Naive thymus-derived CD4-positive, alpha-beta T cell (primary cell): Measurements from ENCODE around the gene RETREG3. TPM values are rescaled to one million over a fixed set of nuclear protein-coding genes. Genes with fewer than 3 reads are reported as not detected.

ENCODE experiments used
- ATAC-seq: fragments of 150-1000 bp; cut with Tn5 transposase; 2 replicates; pipeline ENCODE4 v1.10.0; 2021; ENCODE audit warnings: mild to moderate bottlenecking, moderate library complexity
- CTCF ChIA-PET: fragments of 350-600 bp; sonication (Branson Sonifier 250); formaldehyde crosslinking; loops from one replicate; lab custom pipeline; 2021; ENCODE audit warnings: antibody characterized with exemption; lab: Charles Lee
- POLR2A ChIA-PET: fragments of 350-600 bp; sonication (Branson Sonifier 250); formaldehyde crosslinking; loops from one replicate; lab custom pipeline; 2021; ENCODE audit warnings: antibody characterized with exemption, inconsistent platforms; lab: Charles Lee
- DNase-seq, 9 donors: peaks; one replicate each; pipeline versions ENCODE4 v3.0.0 to v3.0.0-alpha.2; 2020 to 2022; ENCODE audit warnings: mixed read lengths in 1 of 9
- H3K27ac ChIP-seq: one replicate; pipeline ENCODE4 v1.7.0; 2013; ENCODE audit warnings: mild to moderate bottlenecking, low read depth, low read length, moderate library complexity
- H3K27me3 ChIP-seq, 2 donors: one replicate each; pipeline ENCODE4 v1.7.0; 2013; ENCODE audit warnings: low read length in 2 of 2, mild to moderate bottlenecking in 2 of 2, moderate library complexity in 2 of 2; ENCODE audit not compliant: control insufficient read depth in 2 of 2, insufficient read depth in 2 of 2
- H3K36me3 ChIP-seq, 3 experiments: 1 replicate in 2 of 3; 2 replicates in 1 of 3; pipeline ENCODE4 v1.7.0; 2013; ENCODE audit warnings: low read length in 3 of 3, mild to moderate bottlenecking in 3 of 3, moderate library complexity in 1 of 3; ENCODE audit not compliant: insufficient read depth in 3 of 3, control insufficient read depth in 2 of 3
- H3K4me1 ChIP-seq, 2 donors: one replicate each; pipeline ENCODE4 v1.7.0; 2013; ENCODE audit warnings: low read length in 2 of 2, mild to moderate bottlenecking in 2 of 2, moderate library complexity in 1 of 2; ENCODE audit not compliant: control insufficient read depth in 2 of 2, insufficient read depth in 2 of 2
- H3K4me3 ChIP-seq: 2 replicates; pipeline ENCODE4 v1.7.0; 2013; ENCODE audit warnings: mild to moderate bottlenecking, low read length
- H3K9me3 ChIP-seq, 3 experiments: 1 replicate in 2 of 3; 2 replicates in 1 of 3; pipeline ENCODE4 v1.7.0; 2013; ENCODE audit warnings: low read length in 3 of 3; ENCODE audit not compliant: control insufficient read depth in 2 of 3
- H3K27ac Mint-ChIP-seq, 9 donors: one replicate each; pipeline ENCODE4 v1.8.0; 2020 to 2022; ENCODE audit warnings: mixed read lengths in 9 of 9, mild to moderate bottlenecking in 8 of 9, moderate library complexity in 5 of 9, inconsistent platforms in 2 of 9
- H3K27me3 Mint-ChIP-seq, 5 donors: one replicate each; pipeline ENCODE4 v1.8.0; 2021 to 2022; ENCODE audit warnings: mixed read lengths in 5 of 5, mild to moderate bottlenecking in 1 of 5
- H3K36me3 Mint-ChIP-seq, 5 donors: one replicate each; pipeline ENCODE4 v1.8.0; 2020 to 2022; ENCODE audit warnings: mixed read lengths in 5 of 5, mild to moderate bottlenecking in 3 of 5, inconsistent platforms in 1 of 5
- H3K4me1 Mint-ChIP-seq, 7 donors: one replicate each; pipeline ENCODE4 v1.8.0; 2020 to 2022; ENCODE audit warnings: mixed read lengths in 7 of 7, mild to moderate bottlenecking in 3 of 7, inconsistent platforms in 1 of 7
- H3K4me3 Mint-ChIP-seq, 10 donors: one replicate each; pipeline ENCODE4 v1.8.0; 2020 to 2022; ENCODE audit warnings: mild to moderate bottlenecking in 10 of 10, mixed read lengths in 10 of 10, moderate library complexity in 6 of 10, inconsistent platforms in 2 of 10
- H3K9me3 Mint-ChIP-seq, 11 donors: one replicate each; pipeline ENCODE4 v1.8.0; 2020 to 2022; ENCODE audit warnings: mixed read lengths in 11 of 11, mild to moderate bottlenecking in 4 of 11, inconsistent platforms in 1 of 11, moderate library complexity in 1 of 11
- intact Hi-C, 2 donors: fragments of 100-400 bp; cut with micrococcal nuclease; formaldehyde crosslinking; loops; one replicate each; pipeline ENCODE4 v1.15.1; 2023
- polyA plus RNA-seq, 2 donors: library from polyadenylated mRNA; unstranded; fragments of 300-500 nt; fragmentation: Illumina TruSeq; gene quantifications; one replicate each; pipeline ENCODE4 v1.2.3, GENCODE V29; 2021
- total RNA-seq, 6 experiments: library from RNA in 5 of 6; stranded (reverse) in 5 of 6; gene quantifications; 1 replicate in 5 of 6; 2 replicates in 1 of 6; pipeline ENCODE4 v1.2.3 and lab custom pipeline; 2021 to 2026

RETREG3 gene
- total and polyA plus RNA-seq, 7 experiments from 2014 or later: 53.3 to 136 (median 124) TPM

- POLR2A ChIA-PET: interaction anchor here (0.8 to 5.8 kb wide), 4 partner anchors 11 to 44 kb away, joined by 3 to 27 read pairs (median 22); partner anchors contain the start of genes HSD17B1, NAGLU and PSMC3IP
- ATAC-seq (no peak), DNase-seq (no peak)
- peak overlapping the region in 7 of 9 donors; percentile 13 to 87 (median 43) for H3K27ac Mint-ChIP-seq
- no peaks in the 10 kb centered on the region for H3K9me3 ChIP-seq
- peaks cover 5 to 60% (median 26%) of the 10 kb centered on the region in 3 experiments for H3K36me3 ChIP-seq
- peak overlapping the region; percentile 92 for H3K27ac ChIP-seq
- peaks cover 0 to 27% (median 3%) of the 10 kb centered on the region in 5 donors for H3K36me3 Mint-ChIP-seq
- peaks cover 0 to 3% (median 0%) of the 10 kb centered on the region in 5 donors for H3K27me3 Mint-ChIP-seq
- peaks cover 31 to 32% of the 10 kb centered on the region in 2 donors for H3K4me1 ChIP-seq
- peaks cover 0 to 4% (median 0%) of the 10 kb centered on the region in 11 donors for H3K9me3 Mint-ChIP-seq
- intact Hi-C loops: no loop called here
- H3K4me1 Mint-ChIP-seq: peaks cover 26 to 62% (median 49%) of the 10 kb centered on the region in 7 donors
- no peak overlapping the region for H3K4me3 ChIP-seq
- H3K27me3 ChIP-seq: no peaks in the 10 kb centered on the region
- CTCF ChIA-PET: interaction anchor here (0.6 to 1.4 kb wide), 2 partner anchors 33 to 242 kb away, joined by 3 read pairs; no protein-coding TSS in a partner anchor
- peak overlapping the region; percentile 12 to 93 (median 42) for H3K4me3 Mint-ChIP-seq
Measured at GRCh38 chr17:42564815-42565522, 44.2 kb downstream of the RETREG3 start.

GRCh38 chr17:42563950-42564349, 45.2 kb downstream of the RETREG3 start:
- peaks cover 0 to 50% (median 21%) of the 10 kb centered on the region in 3 experiments for H3K36me3 ChIP-seq
- no peak overlapping the region for H3K4me3 ChIP-seq
- H3K27me3 ChIP-seq: no peaks in the 10 kb centered on the region
- Mint-ChIP-seq H3K4me3 (peak overlapping the region; percentile 71 to 95 (median 91)), H3K36me3 (peaks cover 0 to 23% (median 3%) of the 10 kb centered on the region in 5 donors), H3K27ac (peak overlapping the region in 8 of 9 donors; percentile 62 to 95 (median 82)), H3K27me3 (peaks cover 0 to 3% (median 0%) of the 10 kb centered on the region in 5 donors), H3K4me1 (peaks cover 26 to 52% (median 43%) of the 10 kb centered on the region in 7 donors), H3K9me3 (peaks cover 0 to 4% (median 0%) of the 10 kb centered on the region in 11 donors)
- H3K9me3 ChIP-seq: no peaks in the 10 kb centered on the region
- ChIA-PET POLR2A (interaction anchor here (0.7 to 5.8 kb wide), 4 partner anchors 14 to 622 kb away, joined by 3 to 27 read pairs (median 12); partner anchors contain the start of genes NAGLU, PSMC3IP and STAT3), CTCF (interaction anchor here (0.7 to 1.4 kb wide), 2 partner anchors 10 to 241 kb away, joined by 3 read pairs; no protein-coding TSS in a partner anchor)
- intact Hi-C loops: loop anchor here (2.0 kb wide), 1 partner anchor 45 kb away; the partner anchor contains the start of genes RETREG3 (in 2 of the 2) and TUBG1 (in 2 of the 2)
- no peak for ATAC-seq
- no peak for DNase-seq
- peak overlapping the region; percentile 27 for H3K27ac ChIP-seq
- peaks cover 31 to 32% of the 10 kb centered on the region in 2 donors for H3K4me1 ChIP-seq

- H3K4me1 Mint-ChIP-seq: peaks cover 23 to 48% (median 40%) of the 10 kb centered on the region in 7 donors
- peak overlapping the region; percentile 71 to 95 (median 91) for H3K4me3 Mint-ChIP-seq
- ATAC-seq (no peak), DNase-seq (no peak)
- peaks cover 31 to 32% of the 10 kb centered on the region in 2 donors for H3K4me1 ChIP-seq
- no peaks in the 10 kb centered on the region for H3K27me3 ChIP-seq
- peaks cover 0 to 3% (median 0%) of the 10 kb centered on the region in 5 donors for H3K27me3 Mint-ChIP-seq
- H3K4me3 ChIP-seq: no peak overlapping the region
- H3K36me3 Mint-ChIP-seq: peaks cover 0 to 20% (median 3%) of the 10 kb centered on the region in 5 donors
- H3K27ac ChIP-seq: peak overlapping the region; percentile 84
- CTCF ChIA-PET: interaction anchor here (0.7 kb wide), 1 partner anchor 10 kb away, joined by 3 read pairs; no protein-coding TSS in a partner anchor
- POLR2A ChIA-PET: interaction anchor here (0.7 to 5.8 kb wide), 4 partner anchors 15 to 621 kb away, joined by 3 to 19 read pairs (median 6); partner anchors contain the start of genes NAGLU, PSMC3IP and STAT3
- intact Hi-C loops: loop anchor here (2.0 kb wide), 1 partner anchor 45 kb away; the partner anchor contains the start of genes RETREG3 (in 2 of the 2) and TUBG1 (in 2 of the 2)
- H3K9me3 ChIP-seq: no peaks in the 10 kb centered on the region
- H3K27ac Mint-ChIP-seq: peak overlapping the region in 8 of 9 donors; percentile 62 to 95 (median 82)
- peaks cover 0 to 4% (median 0%) of the 10 kb centered on the region in 11 donors for H3K9me3 Mint-ChIP-seq
- H3K36me3 ChIP-seq: peaks cover 0 to 46% (median 21%) of the 10 kb centered on the region in 3 experiments
Measured at GRCh38 chr17:42563543-42563942, 45.6 kb downstream of the RETREG3 start.

GRCh38 chr17:42563143-42563509, 46.0 kb downstream of the RETREG3 start:
- Histone ChIP-seq H3K4me3 (peak overlapping the region; percentile 95), H3K27me3 (no peaks in the 10 kb centered on the region), H3K27ac (peak overlapping the region; percentile 84), H3K4me1 (peaks cover 29 to 31% of the 10 kb centered on the region in 2 donors), H3K36me3 (peaks cover 0 to 43% (median 21%) of the 10 kb centered on the region in 3 experiments), H3K9me3 (no peaks in the 10 kb centered on the region)
- H3K27me3 Mint-ChIP-seq: peaks cover 0 to 3% (median 0%) of the 10 kb centered on the region in 5 donors
- DNase-seq (no peak), ATAC-seq (no peak)
- peaks cover 0 to 19% (median 3%) of the 10 kb centered on the region in 5 donors for H3K36me3 Mint-ChIP-seq
- peak overlapping the region; percentile 90 to 95 (median 91) for H3K4me3 Mint-ChIP-seq
- intact Hi-C loops: loop anchor here (2.0 kb wide), 1 partner anchor 46 kb away; the partner anchor contains the start of genes RETREG3 (in 2 of the 2) and TUBG1 (in 2 of the 2)
- ChIA-PET POLR2A (interaction anchor here (0.6 to 5.8 kb wide), 5 partner anchors 15 to 621 kb away, joined by 3 to 19 read pairs (median 5); partner anchors contain the start of genes NAGLU, PSMC3IP and STAT3), CTCF (interaction anchor here (0.7 kb wide), 1 partner anchor 9 kb away, joined by 3 read pairs; no protein-coding TSS in a partner anchor)
- H3K9me3 Mint-ChIP-seq: peaks cover 0 to 4% (median 0%) of the 10 kb centered on the region in 11 donors
- peaks cover 21 to 46% (median 38%) of the 10 kb centered on the region in 7 donors for H3K4me1 Mint-ChIP-seq
- H3K27ac Mint-ChIP-seq: peak overlapping the region; percentile 74 to 95 (median 91)

- peaks cover 0 to 43% (median 21%) of the 10 kb centered on the region in 3 experiments for H3K36me3 ChIP-seq
- Mint-ChIP-seq H3K27ac (peak overlapping the region; percentile 89 to 95 (median 92)), H3K27me3 (peaks cover 0 to 3% (median 0%) of the 10 kb centered on the region in 5 donors), H3K4me3 (peak overlapping the region; percentile 90 to 95 (median 91)), H3K36me3 (peaks cover 0 to 16% (median under 1%) of the 10 kb centered on the region in 5 donors), H3K9me3 (peaks cover 0 to 4% (median 0%) of the 10 kb centered on the region in 11 donors), H3K4me1 (peaks cover 17 to 42% (median 34%) of the 10 kb centered on the region in 7 donors)
- peaks cover 25 to 28% of the 10 kb centered on the region in 2 donors for H3K4me1 ChIP-seq
- peak in 1 of 9 donors; percentile 34 for DNase-seq
- H3K27me3 ChIP-seq: no peaks in the 10 kb centered on the region
- POLR2A ChIA-PET: interaction anchor here (0.6 to 5.8 kb wide), 4 partner anchors 10 to 152 kb away, joined by 4 to 19 read pairs (median 6); partner anchors contain the start of genes NAGLU and PSMC3IP
- CTCF ChIA-PET: no interaction called here
- intact Hi-C loops: loop anchor here (1.0 to 2.0 kb wide), 7 partner anchors 8 to 545 kb away; partner anchors contain the start of genes RETREG3 (in 2 of the 2), TUBG1 (in 2 of the 2), DNAJC7 (in 1 of the 2) and NAGLU (in 1 of the 2)
- peak overlapping the region; percentile 95 for H3K4me3 ChIP-seq
- peak; percentile 6 for ATAC-seq
- H3K27ac ChIP-seq: peak overlapping the region; percentile 84
- H3K9me3 ChIP-seq: no peaks in the 10 kb centered on the region
Measured at GRCh38 chr17:42562388-42563142, 46.6 kb downstream of the RETREG3 start.
